ENCODE data around the gene EPC2. TPM values are rescaled to one million over a fixed set of nuclear protein-coding genes. Genes with fewer than 3 reads are reported as not detected.

EPC2 gene
- polyA plus RNA-seq, 1 of the 3 experiments (the other 2 are of a cell fraction) = 8.8 TPM

- TF ChIP-seq IRF3 (IDR thresholded peaks at IDR 0.05; ENCODE audit: low read depth, low read length) = no peak
- no peak for TF ChIP-seq RAD21 (IDR thresholded peaks at IDR 0.05; ENCODE audit: low read length)
- H3K4me2 ChIP-seq = no peak overlapping the region
- WGBS (ENCODE audit: low lambda C conversion rate) = 93% methylated on average over 2 of the region's 2 CpGs
- H3K27me3 ChIP-seq (ENCODE audit: insufficient read depth) = no peaks in the 10 kb centered on the region
- peaks cover 19% of the 10 kb centered on the region; the same call in 1 of the 2 replicates for H3K9me3 ChIP-seq
- no peak overlapping the region for H3K4me3 ChIP-seq (ENCODE audit: low read depth in 2 of 2, low read length in 1 of 2)
- no peak overlapping the region for H3K27ac ChIP-seq (ENCODE audit: low read depth in 2 of 2, low read length in 1 of 2)
- POLR2A ChIA-PET = no interaction called here
- H3K4me1 ChIP-seq (ENCODE audit: control insufficient read depth in 1 of 2, insufficient read depth in 2 of 2, low read depth in 1 of 2, low read length in 1 of 2) = no peaks in the 10 kb centered on the region; a peak in 1 of 4 replicates
- peaks cover 16% of the 10 kb centered on the region for H3F3A ChIP-seq (replicated peaks; ENCODE audit: insufficient read depth)
- H3K9ac ChIP-seq = no peak overlapping the region
- H3K79me2 ChIP-seq (ENCODE audit: insufficient read depth) = peaks cover 32% of the 10 kb centered on the region; the same call in 1 of the 2 replicates
- CTCF ChIA-PET = no interaction called here
- H3K36me3 ChIP-seq (replicated peaks in 1 of 2; ENCODE audit: control insufficient read depth in 1 of 2, insufficient read depth in 2 of 2, low read length in 1 of 2) = peaks cover 21 to 65% of the 10 kb centered on the region in 2 experiments
- H3K9me2 ChIP-seq = no peaks in the 10 kb centered on the region
- peaks cover 5% of the 10 kb centered on the region; the same call in 1 of the 2 replicates for H4K20me1 ChIP-seq (ENCODE audit: insufficient read depth)
- no peak overlapping the region for H2AFZ ChIP-seq (ENCODE audit: low read depth)
- DNase-seq = no peak
Measured at GRCh38 chr2:148696985-148697384, 52.4 kb downstream of the EPC2 start.

GRCh38 chr2:148699830-148700229 is 55.3 kb downstream of the EPC2 start:
- no peak overlapping the region for H3K4me3 ChIP-seq (ENCODE audit: low read depth in 2 of 2, low read length in 1 of 2)
- DNase-seq = no peak
- H3K9me3 ChIP-seq = peaks cover 19% of the 10 kb centered on the region; the same call in 1 of the 2 replicates
- WGBS (ENCODE audit: low lambda C conversion rate) = 95% methylated on average over 4 of the region's 4 CpGs
- H3F3A ChIP-seq (replicated peaks; ENCODE audit: insufficient read depth) = peaks cover 22% of the 10 kb centered on the region
- H3K9ac ChIP-seq = no peak overlapping the region
- no peak overlapping the region for H3K27ac ChIP-seq (ENCODE audit: low read depth in 2 of 2, low read length in 1 of 2)
- ChIA-PET POLR2A (no interaction called here), CTCF (no interaction called here)
- H3K36me3 ChIP-seq (replicated peaks in 1 of 2; ENCODE audit: control insufficient read depth in 1 of 2, insufficient read depth in 2 of 2, low read length in 1 of 2) = peaks cover 10 to 50% of the 10 kb centered on the region in 2 experiments
- H4K20me1 ChIP-seq (ENCODE audit: insufficient read depth) = peaks cover 14% of the 10 kb centered on the region
- no peak overlapping the region for H3K4me2 ChIP-seq
- no peaks in the 10 kb centered on the region; a peak in 1 of 4 replicates for H3K4me1 ChIP-seq (ENCODE audit: control insufficient read depth in 1 of 2, insufficient read depth in 2 of 2, low read depth in 1 of 2, low read length in 1 of 2)
- H3K27me3 ChIP-seq (ENCODE audit: insufficient read depth) = no peaks in the 10 kb centered on the region
- TF ChIP-seq NRF1 (IDR thresholded peaks at IDR 0.05; ENCODE audit: low read depth, low read length) = no peak
- TF ChIP-seq USF1 (IDR thresholded peaks at IDR 0.05; ENCODE audit: borderline replicate concordance, low read depth) = no peak
- no peak for TF ChIP-seq YY1 (IDR thresholded peaks at IDR 0.05; ENCODE audit: low read depth)
- no peak for TF ChIP-seq RCOR1 (IDR thresholded peaks at IDR 0.05; ENCODE audit: low read length)
- TF ChIP-seq SMC3 (IDR thresholded peaks at IDR 0.05; ENCODE audit: low read depth, low read length) = no peak
- TF ChIP-seq FOXM1 (IDR thresholded peaks at IDR 0.05; ENCODE audit: low read depth) = no peak
- TF ChIP-seq TAF1 (IDR thresholded peaks at IDR 0.05; ENCODE audit: borderline replicate concordance, low read depth, low read length) = no peak
- H3K9me2 ChIP-seq = no peaks in the 10 kb centered on the region
- H2AFZ ChIP-seq (ENCODE audit: low read depth) = no peak overlapping the region
- peaks cover 52% of the 10 kb centered on the region for H3K79me2 ChIP-seq (ENCODE audit: insufficient read depth)

- peaks cover 19% of the 10 kb centered on the region; the same call in 1 of the 2 replicates for H3K9me3 ChIP-seq
- ChIA-PET CTCF (no interaction called here), POLR2A (no interaction called here)
- H3K4me2 ChIP-seq = no peak overlapping the region
- H3K9me2 ChIP-seq = no peaks in the 10 kb centered on the region
- peaks cover 54% of the 10 kb centered on the region for H3K79me2 ChIP-seq (ENCODE audit: insufficient read depth)
- no peak overlapping the region; a peak in 1 of 4 replicates for H3K4me3 ChIP-seq (ENCODE audit: low read depth in 2 of 2, low read length in 1 of 2)
- H3F3A ChIP-seq (replicated peaks; ENCODE audit: insufficient read depth) = peaks cover 22% of the 10 kb centered on the region
- WGBS (ENCODE audit: low lambda C conversion rate) = 91% methylated on average over 3 of the region's 3 CpGs
- no peaks in the 10 kb centered on the region for H3K27me3 ChIP-seq (ENCODE audit: insufficient read depth)
- no peak for DNase-seq
- no peak overlapping the region for H3K27ac ChIP-seq (ENCODE audit: low read depth in 2 of 2, low read length in 1 of 2)
- H4K20me1 ChIP-seq (ENCODE audit: insufficient read depth) = peaks cover 14% of the 10 kb centered on the region
- H2AFZ ChIP-seq (ENCODE audit: low read depth) = no peak overlapping the region
- no peaks in the 10 kb centered on the region; a peak in 1 of 4 replicates for H3K4me1 ChIP-seq (ENCODE audit: control insufficient read depth in 1 of 2, insufficient read depth in 2 of 2, low read depth in 1 of 2, low read length in 1 of 2)
- H3K9ac ChIP-seq = no peak overlapping the region
- peaks cover 7 to 53% of the 10 kb centered on the region in 2 experiments for H3K36me3 ChIP-seq (replicated peaks in 1 of 2; ENCODE audit: control insufficient read depth in 1 of 2, insufficient read depth in 2 of 2, low read length in 1 of 2)
- no peak for TF ChIP-seq ZBTB33 (IDR thresholded peaks at IDR 0.05; ENCODE audit: borderline replicate concordance, low read depth)
- no peak for TF ChIP-seq PBX3 (IDR thresholded peaks at IDR 0.05)
- TF ChIP-seq TAF1 (IDR thresholded peaks at IDR 0.05; ENCODE audit: borderline replicate concordance, low read depth, low read length) = no peak
- no peak for TF ChIP-seq NFIC (IDR thresholded peaks at IDR 0.05; ENCODE audit: borderline replicate concordance)
- no peak for TF ChIP-seq POLR2AphosphoS5 (IDR thresholded peaks at IDR 0.05; ENCODE audit: low read depth, low read length)
- no peak for TF ChIP-seq TEAD4 (IDR thresholded peaks at IDR 0.05; ENCODE audit: borderline replicate concordance, insufficient read depth)
- TF ChIP-seq GABPA (IDR thresholded peaks at IDR 0.05; ENCODE audit: low read depth) = no peak
- no peak for TF ChIP-seq RCOR1 (IDR thresholded peaks at IDR 0.05; ENCODE audit: low read length)
- no peak for TF ChIP-seq EZH2phosphoT487 (IDR thresholded peaks at IDR 0.05; ENCODE audit: borderline replicate concordance, low read depth)
- no peak for TF ChIP-seq MAX (IDR thresholded peaks at IDR 0.05; ENCODE audit: low read depth)
Measured at GRCh38 chr2:148701039-148701438, 56.5 kb downstream of the EPC2 start.
